Effector CD8-positive, alpha-beta T cell (primary cell): ENCODE measurements around the gene ADGRL1.

Experiments used
- DNase-seq: peaks from one replicate; lab custom pipeline; 2025; lab: John Stamatoyannopoulos, UW

The ADGRL1 gene

DNA sequence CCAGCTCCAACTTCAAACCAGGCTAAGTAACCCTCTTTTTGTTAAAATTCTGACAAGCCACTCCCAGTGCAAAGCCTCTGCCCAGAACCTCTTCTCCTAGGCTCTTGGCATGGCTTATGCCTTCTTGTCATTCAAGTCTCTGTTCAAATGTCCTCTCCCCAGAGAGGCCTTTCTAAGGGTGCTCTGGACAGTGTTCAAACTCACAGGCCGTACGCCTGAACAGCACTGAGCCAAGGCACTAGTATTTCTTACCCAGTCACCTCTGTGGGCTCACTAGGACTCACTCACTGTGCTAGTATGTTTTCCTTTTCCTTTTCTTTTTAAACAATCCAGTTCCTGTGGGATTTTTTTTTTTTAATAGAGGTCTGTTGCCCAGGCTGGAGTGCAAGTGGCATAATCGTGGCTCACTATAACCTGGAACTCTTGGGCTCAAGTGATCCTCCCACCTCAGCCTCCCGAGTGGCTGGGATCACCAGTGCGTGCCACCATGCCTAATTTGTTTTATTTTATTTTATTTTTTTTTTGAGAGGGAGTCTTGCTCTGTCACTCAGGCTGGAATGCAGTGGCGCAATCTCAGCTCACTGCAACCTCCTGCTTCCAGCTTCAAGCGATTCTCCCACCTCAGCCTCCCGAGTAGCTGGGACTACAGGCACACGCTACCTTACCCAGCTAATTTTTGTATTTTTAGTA, 67.2 kb downstream of the ADGRL1 start:
- DNase-seq: no peak

DNA sequence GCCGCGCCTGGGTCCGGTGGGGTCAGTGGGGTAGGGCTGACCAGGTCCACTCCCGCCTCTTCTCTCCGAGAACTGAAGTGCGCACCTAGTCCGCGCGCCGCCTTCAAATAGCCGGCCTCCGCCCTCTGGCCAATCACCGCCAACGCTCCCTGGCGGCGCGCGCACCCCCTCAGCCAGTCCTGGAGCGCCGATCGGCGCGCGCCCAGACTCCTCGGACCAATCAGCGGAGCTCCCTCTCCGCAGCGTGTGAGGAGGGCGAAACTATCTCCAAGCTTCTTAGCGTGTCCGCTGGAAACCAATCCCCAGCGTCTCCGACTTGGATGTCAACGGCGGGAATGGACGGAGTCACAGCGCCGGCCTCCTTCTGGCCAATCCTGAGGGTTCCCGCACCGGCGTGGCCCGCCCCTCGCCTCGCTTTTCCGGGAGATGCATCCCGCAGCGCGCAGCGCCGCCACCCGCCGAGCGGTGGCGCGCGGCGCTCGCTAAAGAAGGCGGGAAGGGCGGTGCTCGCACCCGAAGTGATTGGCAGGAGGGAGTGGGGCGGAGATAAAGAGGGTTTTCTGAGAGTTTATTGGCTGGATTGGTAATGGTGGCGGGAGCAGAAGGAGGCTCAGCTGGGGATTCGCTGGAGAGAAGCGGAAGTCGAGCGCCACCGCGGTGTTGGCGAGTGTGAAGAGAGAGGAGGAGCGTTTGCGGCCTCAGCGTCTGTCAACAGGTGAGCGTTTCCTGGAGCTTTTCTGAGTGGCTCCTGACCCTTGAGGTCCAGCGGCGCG, 69.3 kb downstream of the ADGRL1 start, which contains the start of gene ASF1B:
TSS of gene ASF1B (minus strand) at position 81 of the 773 bp plus-strand sequence. CDS start 133 bp downstream, outside the sequence.
- peak; percentile 99 for DNase-seq

DNA sequence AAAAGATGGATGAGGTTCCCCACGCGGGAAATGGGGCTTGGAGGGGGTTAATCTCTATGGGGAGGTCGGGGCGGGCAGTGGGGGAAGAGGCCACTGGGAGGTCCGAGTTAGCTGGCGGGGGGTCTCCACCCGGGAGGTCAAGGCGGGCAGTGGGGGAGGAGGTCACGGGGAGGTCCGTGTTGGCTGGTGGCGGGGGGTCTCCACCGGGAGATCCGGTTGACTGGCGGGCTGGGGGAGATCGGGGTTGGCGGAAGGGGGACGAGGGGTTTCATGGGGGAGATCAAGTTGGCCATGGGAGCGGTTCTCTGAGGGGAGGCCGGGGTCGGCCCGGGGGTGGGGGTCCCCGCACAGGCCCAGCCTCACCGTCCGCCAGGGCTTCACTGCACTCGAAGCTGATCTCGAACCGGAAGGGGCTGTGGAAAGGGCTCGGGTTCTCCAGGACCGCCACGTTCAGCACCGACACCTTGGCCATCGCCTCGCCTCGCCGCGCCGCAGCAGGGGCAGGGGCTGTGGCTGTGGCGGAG, 69.9 kb downstream of the ADGRL1 start:
- DNase-seq: no peak

DNA sequence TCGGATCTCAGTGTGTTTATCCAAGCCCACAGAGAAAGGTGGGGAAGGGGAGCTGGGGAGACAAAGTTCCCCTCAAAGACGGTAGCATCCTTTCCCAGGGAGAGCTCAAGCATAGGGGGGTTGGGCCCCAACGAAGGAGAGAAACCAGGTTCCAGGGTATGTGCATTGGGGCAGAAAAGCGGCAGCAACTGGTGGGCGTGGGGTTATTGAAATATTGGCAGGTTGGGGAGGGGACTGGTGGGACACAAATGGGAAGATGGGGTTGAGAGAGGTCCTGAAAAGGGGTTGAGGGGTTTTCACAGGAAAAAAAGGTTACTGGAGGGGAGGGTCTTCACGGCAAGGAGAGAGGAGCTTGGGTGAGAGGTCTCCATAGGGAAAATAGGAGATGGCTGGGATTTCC, 70.6 kb downstream of the ADGRL1 start:
- no peak for DNase-seq

DNA sequence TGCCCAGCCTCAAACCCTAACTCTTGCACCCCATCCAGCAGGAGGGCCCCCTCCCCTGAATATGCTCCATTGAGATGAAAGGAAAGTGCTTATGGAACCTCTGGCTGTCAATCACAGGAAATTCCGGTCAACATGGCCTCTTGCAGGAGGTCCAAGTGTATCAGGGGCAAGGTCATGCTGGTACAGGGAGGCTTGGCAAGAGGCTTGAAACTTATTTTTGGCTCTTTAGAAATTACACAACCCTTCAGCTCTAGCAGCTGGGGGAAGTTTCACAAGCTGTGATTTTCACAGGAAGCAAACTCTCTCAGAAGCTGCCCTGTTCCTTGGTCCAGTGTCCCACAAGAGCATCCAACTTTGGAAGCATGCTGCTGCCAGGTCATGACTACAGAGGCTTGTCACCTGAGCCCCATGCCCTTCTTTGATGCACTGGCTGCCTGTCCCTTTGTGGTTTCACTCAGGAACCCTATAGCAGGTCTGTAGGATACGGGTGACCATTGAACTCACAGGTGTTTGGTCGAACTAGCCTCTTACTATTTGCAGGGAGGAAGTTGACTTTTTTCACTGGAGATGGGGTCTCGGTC, 78.0 kb downstream of the ADGRL1 start:
- DNase-seq: no peak

DNA sequence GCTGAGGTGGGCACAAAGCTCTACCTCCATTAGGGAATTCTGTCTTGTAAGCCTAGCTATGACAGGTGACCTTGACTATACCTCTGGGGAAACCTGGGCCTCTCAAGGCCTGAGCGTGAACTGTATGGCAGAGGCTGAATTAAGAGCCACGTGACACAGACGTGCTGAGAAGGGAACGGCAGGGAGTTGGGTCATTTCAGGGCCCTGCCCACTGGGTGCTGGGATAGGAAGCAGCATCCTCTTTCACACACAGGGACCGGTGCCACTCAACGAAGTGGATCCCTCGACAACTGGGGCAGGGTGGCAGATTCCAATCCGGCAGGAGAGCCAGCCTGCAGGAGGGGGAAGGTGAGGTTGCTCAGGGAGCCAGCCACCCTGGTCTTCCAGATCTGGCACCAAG, 78.8 kb downstream of the ADGRL1 start:
- no peak for DNase-seq

DNA sequence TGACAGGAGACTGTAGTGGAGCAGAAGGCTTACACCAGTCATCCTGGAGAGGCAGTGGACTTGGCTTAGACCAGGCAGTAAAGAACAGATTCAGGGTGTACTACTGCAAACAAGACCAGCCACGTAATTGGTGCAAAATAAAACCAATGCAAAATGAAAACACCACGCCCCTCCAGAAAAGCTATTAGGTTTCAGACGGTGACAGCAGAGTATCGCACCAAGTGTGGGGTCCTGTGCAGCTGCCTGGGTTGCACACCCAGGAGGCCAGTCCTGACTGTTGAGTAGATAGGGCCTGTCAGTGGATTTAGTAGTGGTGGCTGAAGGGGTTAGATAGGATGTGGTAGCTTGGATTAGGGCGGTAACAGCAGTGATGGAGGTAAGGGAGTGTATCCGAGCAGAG, 83.0 kb downstream of the ADGRL1 start:
- DNase-seq: no peak

DNA sequence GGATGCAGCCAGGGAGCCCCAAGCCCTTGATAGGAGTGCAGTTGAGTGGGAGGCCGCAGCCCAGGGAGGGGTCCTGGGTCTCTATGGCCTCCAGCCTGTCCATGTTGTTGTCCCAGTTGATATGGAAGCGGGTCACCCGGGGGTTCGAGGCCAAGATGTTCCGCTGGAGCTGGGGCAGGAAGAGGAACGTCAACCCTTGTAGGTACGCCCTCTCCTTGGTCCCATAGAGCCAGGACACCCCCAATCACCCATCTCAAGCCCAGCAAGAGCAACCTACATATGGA, 85.5 kb downstream of the ADGRL1 start:
- DNase-seq: no peak

DNA sequence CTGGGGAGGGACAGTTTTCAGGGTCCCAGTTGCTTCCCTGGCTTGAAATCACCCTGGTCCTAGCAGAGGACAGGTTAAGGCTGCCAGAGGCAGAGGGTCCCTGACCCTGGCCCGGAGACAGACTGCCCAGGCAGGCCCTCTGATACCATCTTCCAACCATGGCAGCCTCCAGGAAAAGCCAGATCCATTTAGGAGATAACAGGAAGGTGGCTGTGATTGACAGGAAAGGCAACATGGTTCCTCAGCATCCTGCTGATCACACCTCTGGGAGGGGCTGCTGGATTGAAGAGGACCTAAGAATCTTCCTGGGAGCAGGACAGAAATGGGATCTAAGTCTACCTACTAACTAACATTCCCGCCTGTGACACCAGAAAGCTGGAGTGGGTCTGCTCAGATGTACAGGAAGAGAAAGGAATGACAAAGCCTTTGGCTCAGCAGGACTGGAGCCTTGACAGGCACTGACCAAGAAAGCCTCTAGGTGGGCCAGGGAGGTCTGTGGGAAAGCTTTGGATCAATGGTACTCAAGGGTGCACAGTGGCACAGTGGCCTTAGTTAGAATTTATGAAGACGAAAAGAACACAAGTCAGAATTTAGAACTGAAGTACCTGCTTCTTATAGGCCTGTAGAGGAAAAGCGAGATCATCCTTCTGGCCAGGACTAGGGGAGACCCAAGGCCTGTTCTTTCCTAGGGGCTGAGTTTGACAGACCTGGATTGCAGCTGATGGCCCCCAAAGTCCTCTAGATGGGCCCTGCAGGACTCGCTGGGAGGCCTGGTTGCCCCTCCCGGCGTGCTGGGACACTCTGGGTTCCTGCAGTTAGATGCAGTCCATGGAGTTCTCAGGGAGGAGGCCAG, 86.1 kb downstream of the ADGRL1 start:
- DNase-seq: no peak

DNA sequence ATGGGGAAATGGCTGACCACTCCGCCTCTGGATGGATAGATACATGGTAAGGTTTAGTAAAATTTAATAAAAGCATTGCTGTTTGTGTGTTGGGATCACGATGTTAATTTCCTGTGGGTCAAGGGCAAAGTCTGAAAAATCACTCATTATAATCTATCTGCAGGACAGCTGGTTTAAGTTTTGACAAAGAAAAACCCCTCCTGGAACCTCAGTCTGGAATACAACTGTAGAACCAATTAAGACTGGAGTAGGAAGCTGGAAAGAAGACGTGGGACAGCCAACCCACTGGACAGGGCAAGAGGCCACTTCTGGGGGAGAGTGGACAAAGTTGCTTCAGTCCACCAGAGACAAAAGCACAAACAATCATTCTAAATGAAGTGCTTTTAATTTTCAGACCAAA, 86.8 kb downstream of the ADGRL1 start:
- DNase-seq: no peak

DNA sequence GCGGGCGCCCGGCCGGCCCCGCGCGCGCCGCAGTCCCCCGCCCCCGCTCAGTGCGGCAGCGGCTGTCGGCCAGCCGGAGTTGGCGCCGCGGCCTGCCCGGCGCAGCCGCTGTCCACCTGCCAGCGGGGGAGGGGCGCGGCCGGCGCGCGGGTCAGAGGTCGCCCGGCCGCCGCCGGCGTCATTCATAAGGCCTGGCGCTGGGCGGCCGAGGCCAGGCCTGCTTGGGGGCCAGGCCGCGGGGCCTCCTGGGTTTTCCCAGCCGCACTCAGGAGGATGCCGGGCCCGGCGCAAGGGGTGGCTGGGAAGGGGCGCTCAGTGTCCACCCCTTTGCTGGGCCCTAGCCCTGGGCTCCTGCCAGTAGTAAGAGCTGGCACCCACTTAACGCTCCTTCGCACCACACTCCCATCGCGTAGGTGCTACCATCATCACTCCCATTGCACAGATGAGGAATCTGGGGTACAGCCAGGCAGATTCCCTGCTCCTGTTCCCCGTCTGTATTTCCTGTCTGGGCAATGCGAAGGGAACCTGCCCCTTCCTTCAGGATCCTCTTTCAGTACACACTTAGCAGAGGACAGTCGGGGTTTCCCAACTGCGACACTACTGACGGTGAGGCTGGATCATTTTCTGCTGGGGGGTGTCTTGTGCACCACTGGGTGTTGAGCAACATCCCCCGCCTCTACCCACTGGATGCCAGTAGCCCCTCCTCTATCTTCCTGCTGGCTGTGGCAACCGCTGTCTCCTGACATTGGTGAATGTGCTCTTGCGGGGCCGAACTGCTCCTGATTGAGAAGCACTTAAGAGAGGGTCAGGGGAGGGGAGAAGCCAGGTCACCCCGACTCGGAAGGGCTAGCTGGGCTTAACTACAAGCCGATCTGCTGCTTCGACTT, 87.6 kb downstream of the ADGRL1 start:
- DNase-seq: peak; percentile 48

DNA sequence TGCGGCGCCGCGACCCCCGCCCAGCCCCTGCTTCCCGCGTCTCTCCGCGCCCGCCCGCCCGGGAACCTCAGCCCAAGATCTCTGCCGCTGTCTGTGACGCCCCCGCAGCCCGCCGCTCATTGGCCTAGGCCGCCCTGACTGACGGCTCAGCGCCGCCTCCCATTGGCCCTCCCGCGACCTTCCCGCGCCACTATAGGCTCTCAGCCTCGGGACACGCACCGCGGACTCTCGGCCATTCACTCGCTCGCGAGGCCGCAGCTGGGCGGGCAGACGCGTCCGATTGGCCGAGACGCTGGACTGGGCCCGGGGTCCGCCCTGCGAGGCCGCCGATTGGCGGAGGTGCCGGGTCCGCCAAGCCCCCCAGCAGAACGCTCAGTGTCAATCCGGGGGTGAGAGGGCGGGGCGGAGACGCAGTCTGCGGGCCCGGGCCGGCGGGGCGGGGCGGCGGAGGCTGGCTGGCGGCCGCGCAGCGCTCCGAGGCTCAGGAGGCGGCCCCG, 88.3 kb downstream of the ADGRL1 start, which contains the start of gene PRKACA:
TSS of gene PRKACA (minus strand) at position 95 of the 497 bp plus-strand sequence. CDS start 215 bp downstream, outside the sequence.
- DNase-seq: peak; percentile 97

DNA sequence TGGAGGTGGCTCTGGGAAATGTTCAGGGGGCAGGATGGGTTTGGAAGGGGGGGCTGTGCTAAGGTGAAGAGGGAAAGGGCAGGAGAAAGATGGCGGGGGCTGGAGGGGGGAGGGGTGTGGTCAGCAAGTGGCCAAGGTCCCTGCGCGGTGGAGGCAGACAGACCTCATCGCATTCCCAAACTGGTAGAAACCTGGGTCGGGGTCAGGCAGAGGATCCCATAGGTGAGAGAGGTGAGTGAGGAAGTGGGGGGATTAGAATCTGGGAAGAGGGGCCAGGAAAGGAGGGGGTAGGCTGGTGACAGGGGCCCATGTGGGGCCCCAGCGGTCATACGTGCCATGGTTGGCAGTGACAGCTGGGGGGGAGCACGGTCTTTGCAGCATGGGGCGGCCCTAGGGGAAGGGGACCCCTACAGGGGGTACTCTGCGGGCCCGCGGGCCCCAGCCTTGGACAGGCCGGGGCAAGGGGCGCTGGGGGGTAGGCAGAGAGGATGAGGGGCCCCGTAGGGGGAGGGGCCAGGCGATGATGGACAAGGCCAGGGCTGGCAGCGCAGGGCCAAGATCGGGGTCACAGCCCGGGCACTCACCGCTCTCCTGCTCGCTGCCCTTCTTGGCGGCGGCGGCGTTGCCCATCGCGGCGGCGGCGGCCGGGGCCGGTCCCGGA, 88.9 kb downstream of the ADGRL1 start:
- peak; percentile 18 for DNase-seq

DNA sequence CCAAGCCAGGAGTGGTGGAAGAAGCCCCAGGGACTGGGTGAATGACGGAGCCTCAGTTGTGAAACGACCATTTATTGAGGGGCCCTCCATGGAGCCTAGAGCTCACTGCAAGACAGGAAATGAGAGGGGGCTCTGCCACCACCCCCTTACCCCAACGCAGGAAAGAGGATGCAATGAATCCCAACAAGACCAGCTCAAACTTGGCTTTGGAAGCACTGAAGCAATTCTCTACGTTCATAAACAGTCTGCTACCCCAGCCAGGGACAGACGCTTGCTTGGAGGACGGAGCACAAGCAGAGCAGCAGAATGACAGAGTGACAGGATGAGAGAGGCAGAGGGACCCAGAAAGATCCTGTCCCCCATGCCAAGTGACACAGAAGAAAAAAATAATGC, 89.4 kb downstream of the ADGRL1 start:
- DNase-seq: no peak

DNA sequence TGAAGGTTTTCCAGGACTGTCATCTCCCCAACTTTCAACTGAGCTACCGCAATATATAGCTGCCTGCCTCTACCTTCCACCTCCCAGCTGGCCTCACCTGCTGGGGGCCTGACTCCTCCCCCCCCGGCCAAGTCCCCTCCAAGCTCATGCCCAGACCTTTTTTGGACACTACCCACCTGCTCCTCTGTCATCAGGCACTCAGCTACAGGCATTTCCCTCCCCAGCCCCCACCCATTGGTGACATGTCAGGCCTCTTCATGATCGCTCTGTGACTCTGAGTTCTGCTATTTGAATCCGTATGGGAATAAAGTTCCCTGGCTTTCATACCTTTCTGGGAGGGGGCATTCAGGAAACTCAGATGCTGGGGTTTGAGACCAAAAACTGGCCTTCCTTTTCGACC, 90.2 kb downstream of the ADGRL1 start:
- DNase-seq: no peak

DNA sequence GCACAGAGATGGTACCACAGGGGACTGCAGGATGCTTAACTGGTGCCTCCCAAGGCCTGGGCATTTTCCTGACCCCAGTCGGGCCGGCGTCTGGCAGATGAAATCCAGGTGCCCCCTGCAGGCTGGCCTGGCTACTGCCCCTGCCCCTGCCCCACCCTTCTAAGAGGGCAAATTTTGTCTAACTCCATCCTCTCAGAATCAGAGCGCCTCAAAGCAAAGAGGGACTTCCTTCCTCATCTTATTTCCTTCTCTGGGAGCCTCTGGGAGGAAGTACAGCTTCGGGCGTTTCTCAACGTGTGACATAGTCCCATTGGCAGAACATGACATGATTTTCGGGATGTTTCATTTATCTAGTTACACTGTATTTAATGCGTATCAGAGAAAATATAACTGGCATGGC, 91.1 kb downstream of the ADGRL1 start:
- DNase-seq: peak; percentile 11

DNA sequence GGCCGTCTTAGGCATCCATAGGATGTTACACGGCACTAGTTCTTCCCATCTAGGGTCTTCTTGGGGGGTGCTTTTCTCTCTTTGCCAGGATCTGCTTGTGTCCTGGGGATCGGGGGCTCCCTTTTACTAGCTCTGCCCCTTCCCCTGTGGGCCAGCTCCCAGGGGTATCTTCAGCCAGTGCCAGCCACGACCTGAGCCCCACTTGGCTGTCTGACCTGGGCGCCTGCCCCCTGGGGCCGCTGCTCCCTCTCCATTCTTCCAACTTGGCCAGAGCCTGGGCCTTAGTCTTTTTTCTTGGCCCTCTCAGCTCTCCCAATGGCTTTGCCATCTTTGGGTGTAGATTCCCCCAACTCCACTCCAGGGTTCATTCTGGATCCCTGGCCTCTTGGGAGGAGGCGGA, 91.5 kb downstream of the ADGRL1 start:
- no peak for DNase-seq

DNA sequence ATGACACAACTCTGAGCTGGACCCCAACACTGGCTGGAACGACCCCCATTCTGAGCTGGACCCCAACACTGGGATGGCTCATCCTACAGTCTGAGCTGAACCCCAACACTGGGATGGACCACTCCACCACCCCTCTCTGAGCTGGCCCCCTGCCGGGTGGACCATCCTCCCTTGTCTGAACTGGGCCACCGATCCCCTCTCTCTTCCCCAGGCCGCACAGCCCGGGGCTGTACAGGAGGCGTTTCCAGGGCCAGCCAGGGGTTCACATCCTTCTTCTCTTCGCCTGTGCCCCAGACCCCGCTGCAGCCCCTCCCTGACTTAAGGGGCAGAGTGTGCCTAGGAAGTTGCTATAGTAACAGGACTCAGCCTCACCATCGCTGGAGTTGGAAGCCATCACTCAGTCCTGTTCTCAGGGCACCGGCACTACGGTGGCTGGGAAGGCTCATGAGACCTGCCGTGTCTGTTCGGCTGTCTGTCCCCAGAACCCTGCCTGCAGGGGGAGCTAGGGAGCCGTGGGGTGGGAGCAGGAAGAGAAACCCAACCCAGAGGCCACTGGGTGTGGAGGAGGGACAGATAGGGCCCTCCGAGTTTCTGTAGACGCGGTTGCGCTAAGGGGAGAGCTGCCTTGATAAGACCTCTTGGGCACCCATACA, 92.1 kb downstream of the ADGRL1 start:
- peak; percentile 44 for DNase-seq

DNA sequence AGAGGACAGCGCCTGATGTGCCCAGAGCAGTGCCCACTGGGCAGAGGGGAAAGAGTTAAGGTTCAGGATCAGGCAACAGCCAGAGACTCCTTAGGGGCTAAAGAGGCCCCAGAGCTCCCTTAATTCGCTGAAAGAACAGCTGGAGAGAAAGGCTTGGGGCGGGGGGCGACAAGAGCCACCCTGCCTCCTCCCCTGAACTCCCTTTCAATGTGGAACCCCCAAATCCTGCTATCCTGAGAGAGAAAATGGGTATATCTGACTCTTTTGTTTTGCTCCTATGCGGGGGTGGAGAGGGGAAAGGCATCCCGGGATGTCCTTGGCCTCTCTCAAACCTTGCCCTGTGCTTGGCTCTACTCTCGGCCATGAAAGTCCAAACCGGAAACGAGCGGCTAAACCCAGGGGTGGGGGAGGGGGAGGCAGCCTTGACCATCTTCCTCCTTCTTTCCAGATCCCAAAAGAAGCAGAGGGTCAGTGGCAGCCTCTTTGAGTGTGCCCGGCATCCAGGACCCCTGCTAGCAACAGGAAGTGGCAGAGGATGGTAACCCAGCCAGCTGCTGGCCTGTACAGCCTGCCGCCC, 93.1 kb downstream of the ADGRL1 start:
- no peak for DNase-seq
